ENCODE results near the gene SLC30A3.

SLC30A3 gene

GRCh38 chr2:27233341-27233740 lies 29.5 kb downstream of the SLC30A3 start:
- no peak for DNase-seq (ENCODE audit: low spot score)

GRCh38 chr2:27231921-27232320 lies 30.9 kb downstream of the SLC30A3 start:
- no peak for DNase-seq (ENCODE audit: low spot score)

DNA sequence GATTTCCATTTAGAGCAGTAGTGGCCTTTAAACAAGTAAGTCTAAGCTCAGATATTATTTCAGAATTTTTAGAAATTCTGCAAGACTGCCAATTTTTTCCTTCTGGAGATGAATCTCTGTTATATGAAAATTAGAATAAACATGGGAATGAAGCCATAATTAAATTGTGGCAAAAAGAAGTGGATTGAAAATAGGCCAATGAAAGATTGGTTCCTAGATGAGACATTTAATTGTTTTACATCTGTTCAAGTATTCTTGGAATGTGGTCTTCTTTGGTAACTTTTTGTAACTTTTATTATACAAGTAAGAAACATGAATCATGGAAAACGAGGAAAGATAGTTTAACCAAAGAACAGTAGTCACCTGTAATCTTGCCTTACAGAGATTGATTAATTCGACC lies 35.3 kb downstream of the SLC30A3 start:
- DNase-seq (ENCODE audit: low spot score) = no peak

DNA sequence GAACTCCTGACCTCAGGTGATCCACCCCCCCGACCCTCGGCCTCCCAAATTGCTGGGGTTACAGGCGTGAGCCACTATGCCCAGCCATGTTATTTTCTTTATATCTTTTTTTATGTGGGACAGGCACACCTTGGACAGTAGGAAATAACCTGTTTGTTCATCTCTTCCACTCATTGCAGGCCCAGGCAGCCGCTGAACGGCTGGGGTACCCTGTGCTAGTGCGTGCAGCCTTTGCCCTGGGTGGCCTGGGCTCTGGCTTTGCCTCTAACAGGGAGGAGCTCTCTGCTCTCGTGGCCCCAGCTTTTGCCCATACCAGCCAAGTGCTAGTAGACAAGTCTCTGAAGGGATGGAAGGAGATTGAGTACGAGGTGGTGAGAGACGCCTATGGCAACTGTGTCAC lies 37.3 kb downstream of the SLC30A3 start:
- DNase-seq (ENCODE audit: low spot score) = no peak

DNA sequence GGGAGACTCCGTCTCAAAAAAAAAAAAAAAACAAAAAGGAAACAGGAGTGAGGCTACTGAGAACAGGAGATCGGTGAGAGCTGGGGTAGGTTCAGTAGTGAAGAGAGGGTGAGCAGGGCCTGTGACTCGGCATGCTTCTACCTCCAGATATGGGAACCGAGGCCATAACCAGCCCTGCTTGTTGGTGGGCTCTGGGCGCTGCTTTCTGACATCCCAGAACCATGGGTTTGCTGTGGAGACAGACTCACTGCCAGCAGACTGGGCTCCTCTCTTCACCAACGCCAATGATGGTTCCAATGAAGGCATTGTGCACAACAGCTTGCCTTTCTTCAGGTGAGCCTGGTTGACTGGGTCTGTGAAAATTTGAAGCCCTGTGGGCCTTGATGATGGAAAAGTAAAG lies 39.4 kb downstream of the SLC30A3 start:
- DNase-seq (ENCODE audit: low spot score) = no peak

DNA sequence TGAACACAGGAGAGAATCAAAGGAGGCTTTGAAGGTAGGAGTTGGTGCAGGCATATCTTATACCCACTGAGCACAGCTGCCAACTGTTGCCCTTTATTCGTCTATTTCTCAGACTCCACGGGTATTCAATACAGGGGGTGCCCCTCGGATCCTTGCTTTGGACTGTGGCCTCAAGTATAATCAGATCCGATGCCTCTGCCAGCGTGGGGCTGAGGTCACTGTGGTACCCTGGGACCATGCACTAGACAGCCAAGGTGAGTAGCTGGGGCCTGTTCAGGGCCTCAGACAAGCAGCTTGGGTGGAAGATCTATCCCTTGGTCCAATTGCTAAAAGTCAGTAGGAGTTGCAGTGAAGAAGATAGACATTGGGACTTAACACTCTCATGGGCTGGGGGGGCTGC lies 40.4 kb downstream of the SLC30A3 start:
- DNase-seq (ENCODE audit: low spot score) = no peak

GRCh38 chr2:27221166-27221565 lies 41.7 kb downstream of the SLC30A3 start:
- DNase-seq (ENCODE audit: low spot score) = no peak

- no peak for DNase-seq (ENCODE audit: low spot score)
Measured at GRCh38 chr2:27220091-27220490, 42.8 kb downstream of the SLC30A3 start.

- DNase-seq (ENCODE audit: low spot score) = no peak
Measured at GRCh38 chr2:27219091-27219490, 43.8 kb downstream of the SLC30A3 start.

- no peak for DNase-seq (ENCODE audit: low spot score)
Measured at GRCh38 chr2:27218614-27219013, 44.2 kb downstream of the SLC30A3 start.

- peak; percentile 67 for DNase-seq (ENCODE audit: low spot score)
Measured at GRCh38 chr2:27217173-27218121, 45.4 kb downstream of the SLC30A3 start, which contains the start of gene CAD. Gene CAD (plus strand): TSS chr2:27217369. CDS start chr2:27217552, 183 bp downstream.

- DNase-seq (ENCODE audit: low spot score) = no peak
Measured at GRCh38 chr2:27216416-27217137, 46.3 kb downstream of the SLC30A3 start.

DNA sequence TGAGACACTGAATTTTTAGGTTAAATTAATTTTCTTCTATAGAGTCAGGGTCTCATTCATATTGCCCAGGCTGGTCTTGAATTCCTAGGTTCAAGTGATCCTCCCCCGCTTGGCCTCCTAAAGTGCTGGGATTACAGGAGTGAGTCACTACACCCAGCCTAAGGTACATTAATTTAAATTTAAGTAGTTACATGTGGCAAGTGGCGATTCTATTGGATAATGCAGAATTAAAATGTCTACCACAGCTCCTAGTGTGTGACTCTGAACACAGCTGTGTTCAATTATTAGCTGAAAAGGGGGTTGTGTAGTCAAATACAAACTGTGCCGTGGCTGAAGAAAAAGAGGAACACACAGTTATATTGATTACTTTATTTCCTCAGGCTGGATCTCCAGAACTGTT lies 47.9 kb downstream of the SLC30A3 start:
- DNase-seq (ENCODE audit: low spot score) = no peak

GRCh38 chr2:27212626-27213471 lies 50.0 kb downstream of the SLC30A3 start:
- DNase-seq (ENCODE audit: low spot score) = peak; percentile 37

DNA sequence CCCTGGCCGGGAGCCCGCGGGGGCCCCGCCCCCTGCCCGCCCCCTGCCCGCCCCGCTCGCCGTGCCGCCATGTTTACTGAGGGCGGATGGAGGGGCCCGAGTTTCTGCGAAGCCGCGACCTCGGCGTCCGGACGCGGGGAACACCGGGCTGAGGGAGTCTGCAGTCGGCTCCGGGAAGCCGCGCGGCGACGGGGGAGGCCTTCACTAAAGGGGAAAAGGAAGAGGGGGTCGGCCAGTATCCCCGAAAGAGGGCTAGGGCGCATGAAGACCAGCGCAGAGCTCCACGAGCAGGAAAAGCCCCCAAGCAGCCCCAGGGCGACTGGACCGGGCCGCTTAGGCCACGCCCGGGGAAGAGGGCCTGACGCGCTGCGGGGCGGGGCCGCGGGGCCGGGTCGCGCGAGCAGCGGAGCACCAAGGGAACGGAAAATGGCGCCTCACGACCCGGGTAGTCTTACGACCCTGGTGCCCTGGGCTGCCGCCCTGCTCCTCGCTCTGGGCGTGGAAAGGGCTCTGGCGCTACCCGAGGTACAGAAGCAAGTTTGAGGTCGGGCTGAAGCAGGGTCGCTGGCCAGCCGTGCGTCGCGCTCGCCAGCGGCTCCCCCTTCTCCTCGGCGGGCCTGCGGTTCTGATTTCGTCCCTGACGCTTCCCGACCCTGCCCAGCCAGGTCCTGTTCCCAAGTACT lies 50.8 kb downstream of the SLC30A3 start, which contains the start of the genes ATRAID and SLC5A6:
TSS of gene ATRAID (plus strand) at position 99 of the 683 bp plus-strand sequence. CDS start at position 427, 328 bp downstream.
TSS of gene SLC5A6 (minus strand) at position 326 of the 683 bp plus-strand sequence. CDS start 4,618 bp downstream, outside the sequence.
- peak; percentile 85 for DNase-seq (ENCODE audit: low spot score)

DNA sequence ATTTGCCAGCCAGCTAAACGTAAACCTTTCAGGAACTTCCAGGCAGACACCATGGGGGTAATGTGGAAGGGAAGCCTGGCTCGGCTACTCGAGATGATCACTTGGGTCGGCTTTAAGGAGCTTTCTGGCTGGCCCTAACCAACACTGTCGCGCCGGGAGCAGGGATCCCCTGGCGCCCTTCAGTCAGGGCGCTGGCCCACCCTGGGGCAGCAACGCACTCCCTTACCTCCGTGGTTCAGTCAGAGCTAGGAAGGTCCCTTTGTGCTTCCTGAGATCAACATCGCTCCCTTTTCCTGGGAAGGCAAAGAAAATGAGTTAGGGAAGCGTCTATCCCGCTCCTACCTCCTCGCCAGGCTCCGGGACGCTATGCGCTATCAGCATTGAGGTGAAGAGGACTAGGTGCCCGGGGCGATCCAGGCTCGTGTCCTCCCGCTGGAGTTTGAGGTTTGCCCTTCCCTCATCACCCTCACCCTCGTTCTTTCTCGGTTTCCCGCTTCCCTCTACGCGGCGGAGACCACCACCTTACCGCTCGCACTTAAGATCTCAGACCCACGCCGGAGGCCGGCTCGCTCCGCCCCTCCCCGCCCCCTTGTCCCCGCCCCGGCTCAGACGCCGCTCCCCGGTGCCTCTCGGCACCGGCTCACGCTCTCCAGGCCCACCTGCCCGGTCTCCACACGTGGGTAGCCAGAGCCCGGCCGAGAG lies 51.5 kb downstream of the SLC30A3 start:
- no peak for DNase-seq (ENCODE audit: low spot score)

- DNase-seq (ENCODE audit: low spot score) = no peak
Measured at GRCh38 chr2:27209621-27210401, 53.0 kb downstream of the SLC30A3 start.

DNA sequence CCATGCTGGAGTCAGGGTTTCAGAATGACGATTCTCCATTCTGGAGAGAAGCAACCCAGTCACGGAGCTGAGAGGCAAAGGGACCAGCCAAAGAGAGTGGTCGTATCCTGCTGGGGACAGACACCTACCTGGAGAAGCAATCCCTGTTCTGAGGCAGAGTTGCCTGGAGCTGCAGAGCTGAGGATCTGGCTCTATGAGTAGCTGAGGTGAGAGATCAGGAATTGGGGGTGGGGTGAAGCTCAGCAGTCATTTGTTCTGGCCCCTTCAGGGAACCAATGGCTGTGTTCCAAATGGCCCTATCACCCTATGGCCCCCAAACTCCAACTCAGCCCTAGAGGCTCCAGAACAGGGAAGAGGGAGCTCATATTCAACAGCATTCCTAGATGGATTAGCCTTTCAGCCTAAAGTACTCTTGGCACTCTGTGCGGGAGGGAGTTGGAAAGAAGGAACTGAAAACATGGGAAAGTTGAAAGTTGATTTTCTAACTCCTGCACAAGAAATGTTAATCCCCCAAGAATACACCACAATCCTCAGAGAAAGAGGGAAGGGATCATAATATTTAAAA lies 54.3 kb downstream of the SLC30A3 start:
- no peak for DNase-seq (ENCODE audit: low spot score)

- no peak for DNase-seq (ENCODE audit: low spot score)
Measured at GRCh38 chr2:27206346-27206745, 56.5 kb downstream of the SLC30A3 start.
